SK-N-MC (cell line): ENCODE results near the gene DNAH6.

Experiments used
- EZH2 ChIP-seq: fragments of 200-600 bp; sonication (generic); IDR thresholded peaks from one replicate; pipeline ENCODE4 v1.6.1; 2017; ENCODE audit warnings: antibody characterized with exemption
- FOXP2 ChIP-seq: optimal IDR thresholded peaks from 2 replicates; pipeline ENCODE3; 2011; ENCODE audit warnings: mild to moderate bottlenecking, moderate library complexity; ENCODE audit not compliant: insufficient read depth; ENCODE audit errors: extremely low read length, control extremely low read depth
- POLR2AphosphoS5 ChIP-seq: IDR thresholded peaks from 2 replicates; pipeline ENCODE4 v1.6.1; 2012; ENCODE audit warnings: mild to moderate bottlenecking, low read depth, low read length, borderline replicate concordance

DNA sequence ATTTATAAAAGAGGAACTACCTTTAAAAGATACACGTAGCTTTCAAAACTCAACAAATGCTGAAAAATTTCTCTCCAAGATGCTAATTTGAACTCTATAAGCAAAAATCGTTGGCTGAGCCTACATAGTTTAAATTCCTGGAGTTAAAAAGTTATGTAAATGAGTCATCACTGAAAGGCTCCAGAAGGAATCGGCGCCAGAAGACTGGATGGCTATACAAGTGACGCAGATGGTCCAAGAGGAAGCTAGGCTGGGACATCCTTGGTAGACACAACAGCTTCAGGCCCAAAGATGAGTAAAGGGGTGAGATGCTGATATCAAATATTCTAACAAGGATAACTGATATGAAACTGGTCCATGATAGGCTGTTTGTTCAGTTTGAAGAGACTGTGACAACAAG is 22.8 kb upstream of the DNAH6 start:
- TF ChIP-seq EZH2 (no peak), POLR2AphosphoS5 (no peak), FOXP2 (no peak)
